H9 (cell line): ENCODE data around the gene DENND4A. TPM values are rescaled to one million over a fixed set of nuclear protein-coding genes. Genes with fewer than 3 reads are reported as not detected.

Source experiments
- DNase-seq: peaks from one replicate; pipeline ENCODE4 v3.0.0-alpha.2; 2017
- H2AFZ ChIP-seq: one replicate; pipeline ENCODE4 v1.6.1; 2013; ENCODE audit warnings: mild to moderate bottlenecking, low read length, control low read depth, moderate library complexity
- H2AK5ac ChIP-seq: 2 replicates; pipeline ENCODE4 v1.6.1; 2013; ENCODE audit warnings: low read length, control low read depth, mixed read lengths; ENCODE audit not compliant: insufficient read length
- H2BK120ac ChIP-seq: one replicate; pipeline ENCODE4 v1.6.1; 2013; ENCODE audit warnings: low read depth, mild to moderate bottlenecking, low read length, control low read depth, inconsistent platforms; ENCODE audit not compliant: poor library complexity, severe bottlenecking
- H2BK12ac ChIP-seq: 2 replicates; pipeline ENCODE4 v1.6.1; 2013; ENCODE audit warnings: low read length, control low read depth, mixed read lengths, low read depth; ENCODE audit not compliant: insufficient read length
- H2BK15ac ChIP-seq: 2 replicates; pipeline ENCODE4 v1.6.1; 2013; ENCODE audit warnings: low read depth, low read length, control low read depth
- H2BK20ac ChIP-seq: one replicate; pipeline ENCODE4 v1.6.1; 2013; ENCODE audit warnings: low read depth, mild to moderate bottlenecking, low read length, control low read depth, inconsistent platforms; ENCODE audit not compliant: poor library complexity, severe bottlenecking
- H2BK5ac ChIP-seq: 2 replicates; pipeline ENCODE4 v1.6.1; 2013; ENCODE audit warnings: low read length, control low read depth, mixed read lengths; ENCODE audit not compliant: insufficient read length
- H3K14ac ChIP-seq: 2 replicates; pipeline ENCODE4 v1.6.1; 2013; ENCODE audit warnings: low read length, control low read depth; ENCODE audit not compliant: insufficient read depth
- H3K18ac ChIP-seq: 2 replicates; pipeline ENCODE4 v1.6.1; 2013; ENCODE audit warnings: low read depth, mild to moderate bottlenecking, mixed read lengths, low read length, control low read depth; ENCODE audit not compliant: insufficient read length
- H3K23ac ChIP-seq: 2 replicates; pipeline ENCODE4 v1.6.1; 2013; ENCODE audit warnings: low read length, control low read depth, mixed read lengths, low read depth; ENCODE audit not compliant: insufficient read length
- H3K23me2 ChIP-seq: 2 replicates; pipeline ENCODE4 v1.6.1; 2013; ENCODE audit warnings: low read depth, mild to moderate bottlenecking, mixed read lengths, low read length, control low read depth; ENCODE audit not compliant: insufficient read length, poor library complexity, severe bottlenecking
- H3K27ac ChIP-seq: 2 replicates; pipeline ENCODE4 v1.5.1; 2013; ENCODE audit warnings: low read length, control low read depth, mixed read lengths, low read depth; ENCODE audit not compliant: insufficient read length
- H3K27me3 ChIP-seq: 2 replicates; pipeline ENCODE4 v1.6.1; 2013; ENCODE audit warnings: low read length, control low read depth, inconsistent platforms; ENCODE audit not compliant: insufficient read depth
- H3K4ac ChIP-seq: 2 replicates; pipeline ENCODE4 v1.6.1; 2013; ENCODE audit warnings: low read depth, mild to moderate bottlenecking, control low read depth, inconsistent platforms, low read length, moderate library complexity
- H3K4me1 ChIP-seq: 2 replicates; pipeline ENCODE4 v1.6.1; 2013; ENCODE audit warnings: low read length, control low read depth, inconsistent platforms; ENCODE audit not compliant: insufficient read depth
- H3K4me2 ChIP-seq: 2 replicates; pipeline ENCODE4 v1.6.1; 2013; ENCODE audit warnings: low read length, control low read depth, mixed read lengths; ENCODE audit not compliant: insufficient read length, insufficient read depth
- H3K56ac ChIP-seq: 2 replicates; pipeline ENCODE4 v1.6.1; 2013; ENCODE audit warnings: low read depth, mild to moderate bottlenecking, mixed read lengths, low read length, control low read depth; ENCODE audit not compliant: insufficient read length
- H3K79me1 ChIP-seq: 2 replicates; pipeline ENCODE4 v1.6.1; 2013; ENCODE audit warnings: low read depth, mild to moderate bottlenecking, moderate library complexity, low read length, control low read depth, inconsistent platforms; ENCODE audit not compliant: insufficient read depth, poor library complexity, severe bottlenecking
- H3K79me2 ChIP-seq: 2 replicates; pipeline ENCODE4 v1.6.1; 2013; ENCODE audit warnings: low read length, control low read depth, inconsistent platforms; ENCODE audit not compliant: insufficient read depth
- H3K9ac ChIP-seq: 2 replicates; pipeline ENCODE4 v1.6.1; 2013; ENCODE audit warnings: low read length, control low read depth, mixed read lengths; ENCODE audit not compliant: insufficient read length; ENCODE audit errors: extremely low read depth
- H3K9me3 ChIP-seq: one replicate; pipeline ENCODE4 v1.6.1; 2013; ENCODE audit warnings: low read depth, low read length, inconsistent platforms; ENCODE audit not compliant: control insufficient read depth
- H3T11ph ChIP-seq: one replicate; pipeline ENCODE4 v1.6.1; 2013; ENCODE audit warnings: mild to moderate bottlenecking, low read length, control low read depth, inconsistent platforms
- H4K20me1 ChIP-seq: one replicate; pipeline ENCODE4 v1.6.1; 2013; ENCODE audit not compliant: control insufficient read depth, insufficient read length, insufficient read depth
- H4K5ac ChIP-seq: 2 replicates; pipeline ENCODE4 v1.6.1; 2013; ENCODE audit warnings: low read depth, mild to moderate bottlenecking, mixed read lengths, low read length, control low read depth; ENCODE audit not compliant: insufficient read length
- H4K8ac ChIP-seq: replicated peaks from 2 replicates; pipeline ENCODE4 v1.6.1; 2013; ENCODE audit warnings: low read length, control low read depth, mixed read lengths, low read depth; ENCODE audit not compliant: insufficient read length
- H4K91ac ChIP-seq: 2 replicates; pipeline ENCODE4 v1.6.1; 2013; ENCODE audit warnings: low read depth, mild to moderate bottlenecking, moderate library complexity, mixed read lengths, low read length, control low read depth; ENCODE audit not compliant: insufficient read length
- H3K27ac Mint-ChIP-seq, 3 experiments: 2 replicates in 2 of 3; 3 replicates in 1 of 3; pipeline ENCODE4 v1.8.0; 2020 to 2021; ENCODE audit warnings: mixed read lengths in 3 of 3, mild to moderate bottlenecking in 1 of 3, moderate library complexity in 1 of 3
- H3K27me3 Mint-ChIP-seq: 2 replicates; pipeline ENCODE4 v1.8.0; 2021; ENCODE audit warnings: low read depth, mild to moderate bottlenecking, moderate library complexity, mixed read lengths
- H3K36me3 Mint-ChIP-seq, 3 experiments: 2 replicates in 2 of 3; 3 replicates in 1 of 3; pipeline ENCODE4 v1.8.0; 2020 to 2021; ENCODE audit warnings: low read depth in 3 of 3, mixed read lengths in 3 of 3; ENCODE audit not compliant: insufficient read depth in 1 of 3
- H3K4me1 Mint-ChIP-seq, 2 experiments: 2 replicates each; pipeline ENCODE4 v1.8.0; 2020; ENCODE audit warnings: mixed read lengths in 2 of 2
- H3K4me3 Mint-ChIP-seq, 2 experiments: 2 replicates in 1 of 2; 3 replicates in 1 of 2; pipeline ENCODE4 v1.8.0; 2020 to 2021; ENCODE audit warnings: mild to moderate bottlenecking in 2 of 2, mixed read lengths in 2 of 2, moderate library complexity in 1 of 2
- H3K9me3 Mint-ChIP-seq, 2 experiments: 2 replicates in 1 of 2; 3 replicates in 1 of 2; pipeline ENCODE4 v1.8.0; 2020; ENCODE audit warnings: mild to moderate bottlenecking in 2 of 2, mixed read lengths in 2 of 2, moderate library complexity in 1 of 2
- CTCF ChIP-seq: fragments of 200-600 bp; sonication (generic); conservative IDR thresholded peaks from 3 replicates; pipeline ENCODE4 v1.8.0; 2021; ENCODE audit warnings: antibody characterized with exemption, mild to moderate bottlenecking
- WGBS: extraction: QIAGEN DNeasy Blood & Tissue Kit; methylation state at CpG from one replicate; pipeline ENCODE4 v1.1.7; 2013; ENCODE audit warnings: missing lambda C conversion rate, low lambda C conversion rate, mixed read lengths; ENCODE audit not compliant: insufficient read length; ENCODE audit errors: extremely low coverage; 5-methylcytosine and 5-hydroxymethylcytosine counted together
- total RNA-seq: library from RNA; stranded (reverse); gene quantifications from 2 replicates; pipeline ENCODE4 v1.2.1, GENCODE V29; 2021

The DENND4A gene
- total RNA-seq, 1 experiment from 2014 or later = 4.7 TPM

DNA sequence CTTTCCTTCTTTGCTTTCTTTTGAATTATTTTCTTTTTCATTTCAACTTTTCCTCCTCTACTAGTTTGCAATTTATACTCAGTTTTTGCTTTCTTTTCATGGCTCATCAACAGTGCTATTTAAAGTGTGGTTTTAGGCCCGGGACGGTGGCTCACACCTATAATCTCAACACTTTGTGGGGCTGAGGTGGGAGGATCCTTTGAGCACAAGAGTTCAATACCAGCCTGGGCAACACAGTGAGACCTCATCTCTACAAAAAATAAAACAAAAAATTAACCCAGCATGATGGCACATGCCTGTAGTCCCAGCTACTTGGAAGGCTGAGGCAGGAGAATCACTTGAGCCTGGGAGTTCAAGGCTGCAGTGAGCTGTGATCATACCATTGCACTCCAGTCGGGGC lies 20.4 kb upstream of the DENND4A start:
- no peak overlapping the region for H3T11ph ChIP-seq
- H3K4me1 ChIP-seq = no peaks in the 10 kb centered on the region
- no peak overlapping the region for H4K5ac ChIP-seq
- no peaks in the 10 kb centered on the region for H3K79me2 ChIP-seq
- no peak overlapping the region for H2AK5ac ChIP-seq
- peaks cover 5% of the 10 kb centered on the region in 2 experiments for H3K9me3 Mint-ChIP-seq
- no peak for DNase-seq
- no peak overlapping the region for H3K4me2 ChIP-seq
- H2BK15ac ChIP-seq = no peak overlapping the region
- peaks cover 3 to 5% (median 3%) of the 10 kb centered on the region in 3 experiments for H3K36me3 Mint-ChIP-seq
- H4K91ac ChIP-seq = no peak overlapping the region
- H3K4ac ChIP-seq = no peak overlapping the region
- no peak overlapping the region for H3K27ac Mint-ChIP-seq
- H3K79me1 ChIP-seq = no peaks in the 10 kb centered on the region
- no peak overlapping the region for H3K27ac ChIP-seq
- no peaks in the 10 kb centered on the region for H3K23me2 ChIP-seq
- no peak overlapping the region for H2AFZ ChIP-seq
- no peak overlapping the region for H3K56ac ChIP-seq
- H3K9me3 ChIP-seq = no peaks in the 10 kb centered on the region
- WGBS = no CpG with 5 or more reads among the region's 3 CpGs
- no peak overlapping the region for H3K18ac ChIP-seq
- no peak overlapping the region for H4K8ac ChIP-seq
- no peak overlapping the region for H2BK120ac ChIP-seq
- no peak overlapping the region for H2BK5ac ChIP-seq
- no peaks in the 10 kb centered on the region for H3K27me3 Mint-ChIP-seq
- no peaks in the 10 kb centered on the region for H3K4me1 Mint-ChIP-seq
- H3K14ac ChIP-seq = no peak overlapping the region
- H4K20me1 ChIP-seq = no peaks in the 10 kb centered on the region
- no peaks in the 10 kb centered on the region for H3K27me3 ChIP-seq
- H3K4me3 Mint-ChIP-seq = no peak overlapping the region
- H3K23ac ChIP-seq = no peak overlapping the region
- H2BK12ac ChIP-seq = no peak overlapping the region
- no peak for TF ChIP-seq CTCF
- no peak overlapping the region for H2BK20ac ChIP-seq
- H3K9ac ChIP-seq = no peak overlapping the region
